GM21619 (cell line): ENCODE measurements around the gene CCDC88C.

Source experiments
- ATAC-seq: cut with Tn5 transposase; IDR thresholded peaks from one replicate; pipeline ENCODE4 v1.9.1; 2021; ENCODE audit not compliant: unreplicated experiment

CCDC88C gene

GRCh38 chr14:91397965-91398591 is 19.5 kb downstream of the CCDC88C start:
- no peak for ATAC-seq

DNA sequence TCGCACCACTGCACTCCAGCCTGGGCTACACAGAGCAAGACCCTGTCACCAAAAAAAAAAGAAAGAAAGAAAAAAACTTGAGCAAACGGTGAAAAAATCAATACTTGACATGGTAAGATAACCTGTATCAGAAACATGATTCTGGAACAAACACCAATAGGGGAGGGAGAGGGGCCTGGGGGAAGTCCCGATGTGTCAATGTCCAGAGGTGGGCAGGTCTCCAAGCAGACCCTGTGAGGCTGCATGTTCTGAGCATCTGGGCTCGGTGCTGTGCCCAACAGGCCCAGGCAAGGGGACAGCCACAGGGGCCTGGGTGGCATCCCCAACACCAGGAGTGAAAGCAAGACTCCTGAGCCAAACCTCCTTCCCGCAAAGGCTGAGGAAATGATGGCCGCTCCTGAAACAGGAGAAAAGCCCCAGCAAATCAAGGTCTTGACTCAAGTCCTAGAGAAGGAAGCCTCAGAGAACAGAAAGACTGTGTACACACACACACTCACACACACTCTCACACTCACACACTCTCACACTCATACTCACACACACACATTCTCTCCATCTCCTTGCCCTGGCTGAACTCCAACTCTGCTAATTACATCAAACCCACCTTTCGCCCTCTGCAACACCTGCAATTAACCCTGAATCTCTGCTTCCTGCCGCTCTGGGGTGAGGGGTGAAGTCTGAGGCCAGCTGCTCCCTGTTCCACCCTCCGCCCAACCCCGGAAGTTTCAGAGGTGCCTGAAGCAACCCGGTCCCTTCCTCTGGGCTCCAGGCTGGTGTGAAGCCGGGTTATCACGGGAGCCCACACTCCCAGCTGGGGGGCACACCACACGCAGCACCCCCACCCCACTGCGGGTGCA is 20.4 kb downstream of the CCDC88C start:
- peak; percentile 65 for ATAC-seq

GRCh38 chr14:91396013-91396660 is 21.5 kb downstream of the CCDC88C start:
- ATAC-seq: no peak

DNA sequence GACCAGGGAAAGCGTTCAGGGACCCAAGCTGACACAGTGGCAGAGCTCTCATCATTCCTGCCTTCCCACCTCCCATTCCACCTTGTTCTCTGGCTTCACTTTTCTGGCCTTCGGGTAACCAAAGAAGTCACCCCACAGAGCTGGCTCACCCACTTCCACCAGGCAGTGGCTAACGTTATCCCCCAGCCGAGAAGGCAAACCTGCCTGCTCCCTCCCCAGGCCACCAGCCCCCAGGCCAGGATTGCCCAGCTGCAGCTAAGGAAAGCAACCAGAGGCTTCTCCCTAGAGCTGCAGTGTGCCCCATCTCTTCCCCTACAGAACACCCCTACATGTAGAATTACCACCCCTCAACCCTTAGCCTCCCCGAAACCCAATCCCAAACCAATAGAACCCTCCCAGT is 22.2 kb downstream of the CCDC88C start:
- ATAC-seq: no peak

DNA sequence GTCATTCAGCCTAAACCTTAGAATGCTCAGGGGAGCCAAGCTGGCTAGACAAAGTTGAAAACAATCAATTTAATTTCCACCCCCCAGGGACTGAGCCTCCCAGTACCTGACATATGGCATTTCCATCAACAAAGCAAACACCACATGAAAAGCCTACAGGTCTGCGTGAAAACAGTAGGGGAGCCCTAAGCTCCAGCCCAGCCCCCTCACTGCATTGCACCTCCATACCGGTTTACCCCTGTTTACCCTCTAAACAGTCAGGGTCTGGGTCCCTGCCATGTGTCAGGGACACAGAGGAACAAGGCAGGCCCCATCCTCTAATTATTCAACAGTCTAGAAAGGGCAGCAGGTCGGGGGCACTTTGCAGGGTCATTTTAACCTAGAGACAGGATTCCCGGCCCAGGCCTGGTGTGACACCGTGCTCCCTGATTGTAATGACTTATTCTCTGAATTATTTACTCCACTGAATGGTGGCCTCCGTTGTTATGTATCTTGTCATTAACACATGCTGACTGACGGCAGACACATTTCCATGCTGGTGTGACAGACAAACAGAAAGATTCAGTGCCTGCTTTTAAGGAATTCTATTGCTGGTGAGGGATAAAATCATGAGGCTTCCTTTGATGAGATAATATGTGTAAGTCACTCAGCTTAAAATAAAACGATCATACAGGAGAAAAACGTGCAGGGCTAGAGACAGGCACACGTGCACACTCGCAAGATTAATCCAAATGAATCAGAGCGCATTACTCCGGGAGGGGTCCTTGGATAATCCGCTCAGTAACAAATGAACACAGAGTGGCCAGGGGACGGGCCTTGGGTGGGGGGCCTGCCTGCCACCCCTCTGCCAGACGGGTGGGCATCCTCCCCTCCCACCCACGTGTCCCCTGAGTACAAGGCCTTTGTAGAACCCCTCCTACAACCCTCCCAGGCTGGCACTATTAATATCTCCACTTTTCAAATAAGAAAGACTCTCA is 23.2 kb downstream of the CCDC88C start:
- no peak for ATAC-seq

DNA sequence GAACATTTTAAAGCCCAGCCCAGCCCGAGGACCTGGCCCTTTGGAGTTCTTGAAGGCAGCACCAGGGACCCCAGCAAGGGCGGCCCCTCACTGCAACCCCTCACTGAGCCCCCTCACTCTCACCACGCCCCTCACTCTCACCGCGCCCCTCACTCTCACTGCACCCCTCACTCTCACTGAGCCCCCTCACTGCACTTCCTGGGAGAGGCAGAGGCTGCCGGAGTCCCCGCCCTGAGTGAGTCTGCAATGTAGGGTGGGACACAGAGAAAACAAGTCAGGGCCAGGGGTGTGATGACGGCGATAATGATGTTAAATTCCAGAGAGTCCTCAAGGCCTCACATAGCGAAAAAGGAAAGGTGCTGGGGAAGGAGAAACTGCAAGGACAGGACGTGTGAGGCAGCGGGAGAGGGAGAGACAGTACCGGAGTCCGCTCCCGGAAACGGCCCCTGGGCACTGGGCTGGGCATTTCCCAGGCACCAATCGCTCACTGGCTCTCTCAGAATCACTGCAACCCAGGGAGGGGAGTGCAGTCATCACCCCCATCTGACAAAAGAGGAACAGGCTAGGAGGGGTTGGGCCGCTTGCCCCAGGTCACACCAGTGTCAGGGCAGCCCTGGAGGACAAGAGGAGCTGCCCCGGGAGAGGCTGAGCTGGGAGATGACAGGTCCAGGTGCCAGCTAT is 24.9 kb downstream of the CCDC88C start:
- no peak for ATAC-seq

DNA sequence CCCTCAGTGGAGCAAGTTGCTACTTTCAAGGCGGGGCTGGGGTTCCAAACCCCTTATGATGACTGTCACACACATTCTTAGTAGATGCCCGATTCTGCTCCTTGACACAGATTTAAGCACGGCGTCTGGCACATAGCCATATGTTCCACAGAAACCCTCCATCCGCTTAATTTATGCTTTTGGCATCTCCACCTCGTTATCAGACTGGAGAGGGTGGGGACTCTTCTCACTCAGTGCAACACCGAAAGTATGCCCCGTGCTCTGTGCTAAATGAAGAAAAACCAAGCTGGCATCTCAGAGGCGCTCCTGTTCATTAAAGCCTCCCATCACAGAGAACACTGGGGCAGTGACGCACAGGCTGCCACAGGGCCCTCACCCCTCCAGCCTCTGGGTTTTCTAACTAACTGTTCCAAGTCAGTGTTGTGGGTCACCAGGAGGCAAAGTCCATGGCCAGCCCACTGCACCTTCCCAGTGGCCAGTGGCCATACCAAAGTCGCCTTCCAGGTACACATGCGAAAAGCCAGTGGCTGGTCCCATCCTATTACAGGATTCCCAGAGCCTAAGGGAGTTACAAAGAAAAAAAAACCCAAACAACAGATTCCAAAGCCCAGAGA is 27.3 kb downstream of the CCDC88C start:
- no peak for ATAC-seq

GRCh38 chr14:91389150-91389549 is 28.5 kb downstream of the CCDC88C start:
- no peak for ATAC-seq

GRCh38 chr14:91388551-91388975 is 29.1 kb downstream of the CCDC88C start:
- peak; percentile 83 for ATAC-seq

DNA sequence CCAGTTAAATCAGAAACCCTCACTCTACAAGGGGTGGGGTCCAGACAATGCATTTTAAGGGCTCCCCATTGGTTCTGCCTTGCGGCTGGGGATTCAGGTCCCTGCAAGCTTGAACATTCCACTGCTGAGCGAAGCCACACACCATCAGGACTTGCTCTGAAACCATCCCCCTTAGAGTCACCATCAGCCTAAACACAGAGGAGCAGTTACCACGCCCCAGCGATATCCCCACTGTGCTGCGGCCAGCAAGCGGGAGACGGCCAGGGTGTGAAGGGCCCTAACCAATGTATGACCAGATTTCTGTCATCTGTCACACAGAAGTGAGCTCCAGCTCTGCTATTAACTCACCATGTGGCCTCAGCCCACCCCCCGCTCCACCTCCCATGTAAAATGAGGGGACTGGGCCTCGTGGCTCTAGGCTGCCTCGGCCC is 29.7 kb downstream of the CCDC88C start:
- ATAC-seq: no peak

DNA sequence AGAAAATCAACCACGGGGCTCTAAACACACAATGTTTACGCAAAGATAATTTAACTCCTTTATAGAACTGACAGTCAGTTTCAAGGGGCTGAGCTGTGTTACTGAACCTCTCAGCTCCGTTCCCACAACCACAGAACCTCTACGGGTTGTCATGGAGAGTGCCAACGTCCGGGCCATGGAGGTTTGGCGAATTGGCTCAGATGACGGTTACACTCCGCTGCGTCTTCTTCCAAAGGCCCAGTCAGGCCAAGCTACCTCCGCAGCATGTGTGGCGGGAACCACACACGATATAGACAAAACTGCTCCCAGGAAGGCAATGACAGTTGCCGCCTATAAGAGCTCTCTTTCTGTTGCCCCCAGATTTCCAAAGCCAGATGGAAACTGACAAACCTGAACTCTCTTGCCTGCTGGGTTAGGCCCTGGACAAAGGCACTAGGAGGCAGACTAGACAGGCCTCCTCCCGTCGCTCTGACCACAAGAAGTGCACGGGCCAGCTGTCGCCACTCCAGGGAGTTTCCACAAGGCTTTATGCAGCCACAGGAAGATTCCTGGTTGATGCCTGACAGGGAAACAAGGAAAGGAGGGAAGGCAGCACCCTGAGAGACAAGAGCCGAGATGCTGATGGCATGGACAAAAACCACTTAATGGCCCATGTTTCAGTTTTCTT is 30.3 kb downstream of the CCDC88C start:
- no peak for ATAC-seq

- ATAC-seq: no peak
These were observed 31.9 kb downstream of the CCDC88C start for GRCh38 chr14:91385697-91386096.

GRCh38 chr14:91385224-91385623 is 32.4 kb downstream of the CCDC88C start:
- ATAC-seq: no peak

GRCh38 chr14:91383439-91383838 is 34.2 kb downstream of the CCDC88C start:
- no peak for ATAC-seq

DNA sequence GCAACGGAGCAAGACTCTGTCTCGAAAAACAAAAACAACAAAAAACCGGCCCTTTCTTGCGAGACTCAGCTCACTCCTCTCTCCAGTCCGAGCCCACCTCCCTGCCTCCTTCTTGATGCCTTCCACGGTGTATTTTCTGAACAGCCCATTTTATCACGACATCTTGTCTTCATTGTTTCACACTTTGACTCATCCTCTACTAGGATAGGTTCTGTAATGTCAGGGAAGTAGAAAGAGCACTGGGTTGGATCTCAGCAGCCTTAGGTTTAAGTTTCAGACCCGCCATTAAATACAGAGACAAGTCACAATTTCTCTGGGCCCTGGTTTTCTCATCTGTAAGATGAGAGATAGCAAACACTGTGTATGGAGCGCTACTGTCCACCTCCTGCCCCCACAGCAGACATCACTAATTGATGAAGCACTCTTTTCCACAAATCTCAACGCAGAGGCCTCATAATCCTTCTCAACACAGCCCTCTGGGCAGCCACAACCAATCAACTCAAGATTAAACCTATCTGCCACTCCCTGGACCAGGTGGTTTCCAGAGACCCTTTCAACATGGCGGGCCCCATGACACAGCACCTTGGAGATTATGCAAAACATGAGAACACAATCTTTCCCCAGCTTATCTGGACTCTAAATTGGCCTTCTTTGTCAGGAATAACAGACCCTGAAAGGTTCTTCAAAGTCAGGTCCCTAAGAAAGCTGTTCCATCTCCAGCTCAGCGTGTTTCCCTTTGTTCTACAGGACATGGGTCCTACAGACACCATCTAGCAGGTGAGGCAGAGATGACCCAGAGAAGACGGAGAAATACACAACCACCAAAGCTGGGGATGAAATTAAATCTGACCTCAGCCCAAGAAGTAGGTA is 35.6 kb downstream of the CCDC88C start:
- ATAC-seq: no peak

GRCh38 chr14:91380610-91381371 is 36.8 kb downstream of the CCDC88C start:
- ATAC-seq: no peak

- ATAC-seq: no peak
These were observed 37.5 kb downstream of the CCDC88C start for GRCh38 chr14:91380123-91380522.

GRCh38 chr14:91379579-91379932 is 38.1 kb downstream of the CCDC88C start:
- ATAC-seq: no peak
